WTC11 (cell line): ENCODE results near the gene WNT3. TPM values are rescaled to one million over a fixed set of nuclear protein-coding genes. Genes with fewer than 3 reads are reported as not detected.

Source experiments
- ATAC-seq: fragments of 200-7000 bp; cut with Tn5 transposase; 2 replicates; pipeline ENCODE4 v1.10.0; 2021; ENCODE audit warnings: mild to moderate bottlenecking, moderate library complexity
- CTCF ChIA-PET: fragments of 300-600 bp; sonication (Branson Sonifier 250); formaldehyde crosslinking; loops from one replicate; lab custom pipeline; 2021; ENCODE audit warnings: antibody characterized with exemption; lab: Charles Lee
- POLR2A ChIA-PET: fragments of 350-600 bp; sonication (Branson Sonifier 250); formaldehyde crosslinking; loops from one replicate; lab custom pipeline; 2021; ENCODE audit warnings: antibody characterized with exemption; lab: Charles Lee
- DNase-seq: peaks from one replicate; pipeline ENCODE4 v3.0.0; 2021; ENCODE audit warnings: low spot score
- H3K27ac Mint-ChIP-seq: 2 replicates; pipeline ENCODE4 v1.8.0; 2021; ENCODE audit warnings: mixed read lengths
- H3K27me3 Mint-ChIP-seq: 2 replicates; pipeline ENCODE4 v1.8.0; 2021; ENCODE audit warnings: low read depth, mild to moderate bottlenecking, moderate library complexity, mixed read lengths
- H3K36me3 Mint-ChIP-seq: 2 replicates; pipeline ENCODE4 v1.8.0; 2021; ENCODE audit warnings: mixed read lengths
- H3K4me1 Mint-ChIP-seq: 2 replicates; pipeline ENCODE4 v1.8.0; 2022; ENCODE audit warnings: mixed read lengths
- H3K4me3 Mint-ChIP-seq: 2 replicates; pipeline ENCODE4 v1.8.0; 2021; ENCODE audit warnings: mild to moderate bottlenecking, moderate library complexity, mixed read lengths
- H3K9me3 Mint-ChIP-seq: 2 replicates; pipeline ENCODE4 v1.8.0; 2021; ENCODE audit warnings: mixed read lengths
- AFF4 ChIP-seq: sonication (generic); formaldehyde crosslinking; IDR thresholded peaks from 2 replicates; pipeline ENCODE4 v1.8.1; 2023; ENCODE audit warnings: mild to moderate bottlenecking, missing genetic modification reagents, borderline replicate concordance
- ARID4B ChIP-seq: sonication (generic); formaldehyde crosslinking; IDR thresholded peaks from 2 replicates; pipeline ENCODE4 v1.8.0; 2023; ENCODE audit warnings: missing genetic modification reagents, mild to moderate bottlenecking, borderline replicate concordance
- CREB1 ChIP-seq: sonication (generic); formaldehyde crosslinking; IDR thresholded peaks from 2 replicates; pipeline ENCODE4 v1.8.0; 2023; ENCODE audit warnings: mild to moderate bottlenecking, missing genetic modification reagents
- E2F1 ChIP-seq: sonication (generic); formaldehyde crosslinking; IDR thresholded peaks from 2 replicates; pipeline ENCODE4 v1.8.0; 2022; ENCODE audit warnings: mild to moderate bottlenecking, missing genetic modification reagents
- FOXK1 ChIP-seq: sonication (generic); formaldehyde crosslinking; IDR thresholded peaks from 2 replicates; pipeline ENCODE4 v1.8.0; 2022; ENCODE audit warnings: mild to moderate bottlenecking, moderate library complexity, missing genetic modification reagents
- GABPB1 ChIP-seq: sonication (generic); formaldehyde crosslinking; IDR thresholded peaks from 2 replicates; pipeline ENCODE4 v1.8.1; 2023; ENCODE audit warnings: mild to moderate bottlenecking, missing genetic modification reagents
- RORB ChIP-seq: fragments of 250-450 bp; sonication (Bioruptor Pico); IDR thresholded peaks from 2 replicates; pipeline ENCODE4 v1.9.0; 2021; ENCODE audit warnings: mild to moderate bottlenecking
- SOX15 ChIP-seq: fragments of 250-450 bp; sonication (Bioruptor Pico); IDR thresholded peaks from 2 replicates; pipeline ENCODE4 v1.9.0; 2021; ENCODE audit warnings: mild to moderate bottlenecking
- TCF7 ChIP-seq: sonication (generic); formaldehyde crosslinking; IDR thresholded peaks from 2 replicates; pipeline ENCODE4 v1.8.0; 2022; ENCODE audit warnings: mild to moderate bottlenecking, low read depth, missing genetic modification reagents, moderate library complexity
- ZNF425 ChIP-seq: fragments of 250-450 bp; sonication (Bioruptor Pico); conservative IDR thresholded peaks from 2 replicates; pipeline ENCODE4 v1.9.0; 2021; ENCODE audit warnings: mild to moderate bottlenecking
- total RNA-seq: library from RNA; stranded (reverse); gene quantifications from 3 replicates; pipeline ENCODE4 v1.2.3, GENCODE V29; 2021
- TF ChIP-seq, protein P1 (sequence below): fragments of 200-600 bp; IDR thresholded peaks from 2 replicates; pipeline ENCODE4 v1.8.0; 2022; ENCODE audit warnings: antibody characterized with exemption
- TF ChIP-seq, protein P2 (sequence below): sonication (generic); formaldehyde crosslinking; conservative IDR thresholded peaks from 2 replicates; pipeline ENCODE4 v1.8.1; 2022; ENCODE audit warnings: mild to moderate bottlenecking, missing genetic modification reagents

The WNT3 gene
- total RNA-seq, 1 experiment from 2014 or later: 14.1 TPM

DNA sequence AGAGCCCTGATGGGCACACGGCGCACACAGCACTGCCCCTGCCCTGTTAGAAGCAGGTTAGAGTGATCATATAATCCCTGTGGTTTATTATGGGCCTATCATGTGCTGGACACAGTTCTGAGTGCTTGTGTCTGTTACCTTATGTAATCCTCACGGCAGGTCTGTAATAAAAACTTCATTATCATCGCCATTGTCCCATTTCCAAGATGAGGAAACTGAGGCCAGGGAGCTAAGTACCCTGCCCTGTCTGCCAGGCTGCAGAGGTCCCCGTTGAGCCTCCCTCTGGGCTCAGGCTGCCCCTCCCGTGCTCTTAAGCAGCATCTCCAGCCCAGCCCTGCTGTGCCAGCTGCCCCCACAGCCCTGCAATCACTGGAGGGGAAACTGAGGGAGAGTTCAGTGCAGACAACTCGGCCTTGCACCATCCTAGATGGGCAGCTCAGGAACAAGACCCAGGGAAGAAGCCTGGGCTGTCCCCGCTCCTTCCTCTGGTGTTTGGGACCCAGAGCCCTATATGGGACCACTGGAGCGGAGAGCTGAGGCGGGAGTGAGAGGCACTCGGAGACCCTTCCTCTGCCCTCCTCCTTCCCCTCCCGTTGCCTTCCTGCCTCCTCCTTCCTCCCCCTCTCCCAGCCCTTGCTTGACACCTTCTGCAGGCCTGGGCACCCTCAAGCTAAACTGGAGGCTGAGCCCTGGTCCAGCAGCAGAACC is 42.0 kb downstream of the WNT3 start (continued):
- TF ChIP-seq ARID4B (CRISPR knock-in tag) (no peak), FOXK1 (CRISPR knock-in tag) (no peak), E2F1 (no peak), TCF7 (CRISPR knock-in tag) (no peak), GABPB1 (CRISPR knock-in tag) (no peak)

GRCh38 chr17:46774108-46774737 is 44.3 kb downstream of the WNT3 start:
- TF ChIP-seq, protein P1, sequence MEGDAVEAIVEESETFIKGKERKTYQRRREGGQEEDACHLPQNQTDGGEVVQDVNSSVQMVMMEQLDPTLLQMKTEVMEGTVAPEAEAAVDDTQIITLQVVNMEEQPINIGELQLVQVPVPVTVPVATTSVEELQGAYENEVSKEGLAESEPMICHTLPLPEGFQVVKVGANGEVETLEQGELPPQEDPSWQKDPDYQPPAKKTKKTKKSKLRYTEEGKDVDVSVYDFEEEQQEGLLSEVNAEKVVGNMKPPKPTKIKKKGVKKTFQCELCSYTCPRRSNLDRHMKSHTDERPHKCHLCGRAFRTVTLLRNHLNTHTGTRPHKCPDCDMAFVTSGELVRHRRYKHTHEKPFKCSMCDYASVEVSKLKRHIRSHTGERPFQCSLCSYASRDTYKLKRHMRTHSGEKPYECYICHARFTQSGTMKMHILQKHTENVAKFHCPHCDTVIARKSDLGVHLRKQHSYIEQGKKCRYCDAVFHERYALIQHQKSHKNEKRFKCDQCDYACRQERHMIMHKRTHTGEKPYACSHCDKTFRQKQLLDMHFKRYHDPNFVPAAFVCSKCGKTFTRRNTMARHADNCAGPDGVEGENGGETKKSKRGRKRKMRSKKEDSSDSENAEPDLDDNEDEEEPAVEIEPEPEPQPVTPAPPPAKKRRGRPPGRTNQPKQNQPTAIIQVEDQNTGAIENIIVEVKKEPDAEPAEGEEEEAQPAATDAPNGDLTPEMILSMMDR: no peak
- TF ChIP-seq CREB1 (CRISPR knock-in tag) (no peak), ZNF425 (CRISPR knock-in tag) (no peak), RORB (no peak), SOX15 (CRISPR knock-in tag) (no peak)
- TF ChIP-seq, protein P2, sequence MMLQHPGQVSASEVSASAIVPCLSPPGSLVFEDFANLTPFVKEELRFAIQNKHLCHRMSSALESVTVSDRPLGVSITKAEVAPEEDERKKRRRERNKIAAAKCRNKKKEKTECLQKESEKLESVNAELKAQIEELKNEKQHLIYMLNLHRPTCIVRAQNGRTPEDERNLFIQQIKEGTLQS (CRISPR knock-in tag): no peak
- POLR2A ChIA-PET: no interaction called here
- Mint-ChIP-seq H3K27me3 (peaks cover 77% of the 10 kb centered on the region), H3K9me3 (no peaks in the 10 kb centered on the region), H3K36me3 (peaks cover 7% of the 10 kb centered on the region), H3K4me3 (no peak overlapping the region), H3K27ac (no peak overlapping the region), H3K4me1 (peaks cover 46% of the 10 kb centered on the region)
- CTCF ChIA-PET: interaction anchor here (1.5 kb wide), 1 partner anchor 167 kb away, joined by 3 read pairs; no protein-coding TSS in a partner anchor
- ATAC-seq (no peak), DNase-seq (peak; percentile 7)

DNA sequence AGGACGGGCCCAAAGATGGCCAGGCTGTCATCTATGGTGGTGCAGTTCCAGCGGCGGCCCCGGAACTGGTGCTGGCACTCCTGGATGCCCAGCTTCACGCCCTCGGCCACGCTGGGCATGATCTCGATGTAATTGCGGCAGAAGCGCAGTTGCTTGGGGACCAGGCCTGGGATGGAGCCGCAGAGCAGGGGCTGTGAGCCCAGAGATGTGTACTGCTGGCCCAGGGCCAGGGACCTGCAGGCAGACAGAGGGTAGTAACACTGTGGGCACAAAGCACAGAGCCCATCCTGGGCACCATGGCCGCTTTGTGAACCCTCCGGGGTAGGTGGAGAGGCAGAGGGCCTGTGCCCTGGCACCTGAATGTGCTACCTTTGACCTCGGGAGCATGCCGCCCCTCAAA is 44.8 kb downstream of the WNT3 start:
- no peak for ATAC-seq
- Mint-ChIP-seq H3K27me3 (peaks cover 80% of the 10 kb centered on the region), H3K4me1 (peaks cover 44% of the 10 kb centered on the region), H3K9me3 (no peaks in the 10 kb centered on the region), H3K27ac (no peak overlapping the region), H3K36me3 (peaks cover 8% of the 10 kb centered on the region), H3K4me3 (no peak overlapping the region)
- ChIA-PET CTCF (interaction anchor here (0.6 to 1.6 kb wide), 4 partner anchors 49 to 1569 kb away, joined by 3 to 5 read pairs (median 4); no protein-coding TSS in a partner anchor), POLR2A (no interaction called here)
- peak; percentile 11 for DNase-seq
- TF ChIP-seq ARID4B (CRISPR knock-in tag) (no peak), AFF4 (CRISPR knock-in tag) (no peak)
